PC-3 (cell line): ENCODE results near the gene COL25A1. TPM values are rescaled to one million over a fixed set of nuclear protein-coding genes. Genes with fewer than 3 reads are reported as not detected.

ENCODE experiments used
- ATAC-seq: fragments of 200-7000 bp; cut with Tn5 transposase; 2 replicates; pipeline ENCODE4 v1.9.1; 2020; ENCODE audit warnings: mild to moderate bottlenecking, moderate library complexity
- BruUV-seq: library from RNA; stranded (reverse); fragments of 400-500 nt; replicated peaks from 2 replicates; lab custom pipeline; 2021; lab: Mats Ljungman, UMichigan
- CTCF ChIA-PET: fragments of 300-600 bp; sonication (Branson Sonifier 250); formaldehyde crosslinking; loops from one replicate; lab custom pipeline; 2022; ENCODE audit warnings: antibody characterized with exemption; lab: Charles Lee
- POLR2A ChIA-PET: fragments of 300-600 bp; sonication (Branson Sonifier 250); formaldehyde crosslinking; loops from one replicate; lab custom pipeline; 2022; ENCODE audit warnings: antibody characterized with exemption; ENCODE audit not compliant: unreplicated experiment; lab: Charles Lee
- DNase-seq: peaks from one replicate; pipeline ENCODE4 v3.0.0-alpha.2; 2015
- H2AFZ ChIP-seq: fragments of 300-600 bp; sonication (generic); 2 replicates; pipeline ENCODE4 v1.6.0; 2016; ENCODE audit warnings: antibody characterized with exemption, low read length
- H3F3A ChIP-seq: fragments of 300-600 bp; sonication (generic); one replicate; pipeline ENCODE4 v1.6.0; 2017; ENCODE audit warnings: antibody characterized with exemption, low read length, control low read depth, mild to moderate bottlenecking; ENCODE audit not compliant: unreplicated experiment
- H3K27ac ChIP-seq: fragments of 300-600 bp; sonication (generic); 2 replicates; pipeline ENCODE4 v1.5.1; 2016; ENCODE audit warnings: mild to moderate bottlenecking, low read length
- H3K27me3 ChIP-seq: fragments of 300-600 bp; sonication (generic); 2 replicates; pipeline ENCODE4 v1.6.1; 2016; ENCODE audit warnings: low read length, mixed read lengths
- H3K36me3 ChIP-seq: fragments of 300-600 bp; sonication (generic); 2 replicates; pipeline ENCODE4 v1.6.1; 2016; ENCODE audit warnings: low read depth, mixed run types, low read length, mixed read lengths
- H3K4me1 ChIP-seq: fragments of 300-600 bp; sonication (generic); 2 replicates; pipeline ENCODE4 v1.5.1; 2016; ENCODE audit warnings: low read length; ENCODE audit not compliant: insufficient read depth
- H3K4me2 ChIP-seq: fragments of 300-600 bp; sonication (generic); 2 replicates; pipeline ENCODE4 v1.6.0; 2016; ENCODE audit warnings: low read length
- H3K4me3 ChIP-seq: fragments of 300-600 bp; sonication (generic); 2 replicates; pipeline ENCODE4 v1.5.1; 2016; ENCODE audit warnings: mild to moderate bottlenecking, low read length, mixed read lengths
- H3K79me2 ChIP-seq: fragments of 300-600 bp; sonication (generic); 2 replicates; pipeline ENCODE4 v1.6.1; 2017; ENCODE audit warnings: low read length, mixed read lengths
- H3K9ac ChIP-seq: fragments of 300-600 bp; sonication (generic); 2 replicates; pipeline ENCODE4 v1.6.0; 2016; ENCODE audit warnings: mild to moderate bottlenecking, low read length
- H3K9me2 ChIP-seq: fragments of 300-600 bp; sonication (generic); replicated peaks from 2 replicates; pipeline ENCODE4 v1.6.1; 2016; ENCODE audit warnings: mixed run types, low read length, mixed read lengths
- H3K9me3 ChIP-seq: fragments of 300-600 bp; sonication (generic); 2 replicates; pipeline ENCODE4 v1.6.1; 2016; ENCODE audit warnings: low read length, mixed read lengths
- H4K20me1 ChIP-seq: fragments of 300-600 bp; sonication (generic); 2 replicates; pipeline ENCODE4 v1.6.1; 2016; ENCODE audit warnings: low read length, mixed read lengths
- CTCF ChIP-seq: fragments of 300-600 bp; sonication (generic); conservative IDR thresholded peaks from 2 replicates; pipeline ENCODE4 v1.5.1; 2017; ENCODE audit warnings: antibody characterized with exemption, low read depth, mild to moderate bottlenecking, low read length
- EZH2 ChIP-seq: fragments of 300-600 bp; sonication (generic); IDR thresholded peaks from one replicate; pipeline ENCODE4 v1.6.1; 2017; ENCODE audit warnings: antibody characterized with exemption, mild to moderate bottlenecking, low read length; ENCODE audit not compliant: unreplicated experiment
- EZH2phosphoT487 ChIP-seq: fragments of 300-600 bp; sonication (generic); IDR thresholded peaks from 2 replicates; pipeline ENCODE4 v1.6.1; 2018; ENCODE audit warnings: mild to moderate bottlenecking, antibody characterized with exemption, low read length, borderline replicate concordance
- intact Hi-C: fragments of 100-400 bp; cut with micrococcal nuclease; formaldehyde crosslinking; loops from 2 replicates; pipeline ENCODE4 v1.9.0; 2023
- total RNA-seq: library from RNA; depleted of rRNA; stranded (reverse); fragments of >200 nt; gene quantifications from 2 replicates; pipeline ENCODE4 v1.2.3, GENCODE V29; 2014

COL25A1 gene
- total RNA-seq, 1 experiment from 2014 or later, result not detected

GRCh38 chr4:109313168-109314133 is 11.0 kb upstream of the COL25A1 start:
- no peaks in the 10 kb centered on the region for H4K20me1 ChIP-seq
- no peaks in the 10 kb centered on the region for H3K36me3 ChIP-seq
- H3K4me2 ChIP-seq, result no peak overlapping the region
- H3K9ac ChIP-seq, result no peak overlapping the region
- TF ChIP-seq EZH2 (no peak), CTCF (no peak), EZH2phosphoT487 (no peak)
- H3K4me1 ChIP-seq, result no peaks in the 10 kb centered on the region
- CTCF ChIA-PET, result no interaction called here
- H3K4me3 ChIP-seq, result no peak overlapping the region
- DNase-seq (no peak), ATAC-seq (no peak)
- no peaks in the 10 kb centered on the region for H3K79me2 ChIP-seq
- H3K9me2 ChIP-seq, result no peaks in the 10 kb centered on the region
- H2AFZ ChIP-seq, result no peak overlapping the region
- no TSS peak for BruUV-seq
- POLR2A ChIA-PET, result no interaction called here
- intact Hi-C loops, result no loop called here
- H3K9me3 ChIP-seq, result no peaks in the 10 kb centered on the region
- no peaks in the 10 kb centered on the region for H3F3A ChIP-seq
- peaks cover 21% of the 10 kb centered on the region; the same call in 1 of the 2 replicates for H3K27me3 ChIP-seq
- H3K27ac ChIP-seq, result no peak overlapping the region

DNA sequence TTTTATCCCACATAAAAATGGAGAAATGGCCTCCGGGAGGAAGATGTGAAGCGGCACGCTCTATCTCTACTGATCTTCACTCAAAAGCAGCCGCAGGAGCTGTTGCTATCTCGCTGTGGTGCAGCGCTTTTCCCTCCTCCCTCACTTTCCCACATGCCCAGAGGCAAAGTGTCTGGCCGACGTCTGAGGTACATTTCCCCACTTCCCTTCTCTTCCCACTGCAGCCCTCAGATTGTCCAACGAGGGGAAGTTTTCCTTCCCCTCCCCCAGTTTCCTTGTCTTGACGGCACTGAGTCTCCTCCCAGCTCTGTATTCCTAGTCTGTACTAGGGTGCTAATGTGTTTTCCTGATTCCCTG is 660 bp upstream of the COL25A1 start:
- no peaks in the 10 kb centered on the region for H3K9me3 ChIP-seq
- ChIA-PET CTCF (no interaction called here), POLR2A (no interaction called here)
- H3K79me2 ChIP-seq, result no peaks in the 10 kb centered on the region
- no peak overlapping the region for H2AFZ ChIP-seq
- H3K9me2 ChIP-seq, result no peaks in the 10 kb centered on the region
- no peak overlapping the region for H3K4me2 ChIP-seq
- no peak for TF ChIP-seq CTCF
- TF ChIP-seq EZH2phosphoT487, result no peak
- TF ChIP-seq EZH2, result no peak
- DNase-seq (no peak), ATAC-seq (no peak)
- H3K4me3 ChIP-seq, result no peak overlapping the region
- no peaks in the 10 kb centered on the region for H3K36me3 ChIP-seq
- no peaks in the 10 kb centered on the region for H3F3A ChIP-seq
- H4K20me1 ChIP-seq, result no peaks in the 10 kb centered on the region
- H3K27ac ChIP-seq, result no peak overlapping the region
- BruUV-seq, result no TSS peak
- H3K27me3 ChIP-seq, result peaks cover 44% of the 10 kb centered on the region
- no peaks in the 10 kb centered on the region for H3K4me1 ChIP-seq
- intact Hi-C loops, result no loop called here
- H3K9ac ChIP-seq, result no peak overlapping the region

DNA sequence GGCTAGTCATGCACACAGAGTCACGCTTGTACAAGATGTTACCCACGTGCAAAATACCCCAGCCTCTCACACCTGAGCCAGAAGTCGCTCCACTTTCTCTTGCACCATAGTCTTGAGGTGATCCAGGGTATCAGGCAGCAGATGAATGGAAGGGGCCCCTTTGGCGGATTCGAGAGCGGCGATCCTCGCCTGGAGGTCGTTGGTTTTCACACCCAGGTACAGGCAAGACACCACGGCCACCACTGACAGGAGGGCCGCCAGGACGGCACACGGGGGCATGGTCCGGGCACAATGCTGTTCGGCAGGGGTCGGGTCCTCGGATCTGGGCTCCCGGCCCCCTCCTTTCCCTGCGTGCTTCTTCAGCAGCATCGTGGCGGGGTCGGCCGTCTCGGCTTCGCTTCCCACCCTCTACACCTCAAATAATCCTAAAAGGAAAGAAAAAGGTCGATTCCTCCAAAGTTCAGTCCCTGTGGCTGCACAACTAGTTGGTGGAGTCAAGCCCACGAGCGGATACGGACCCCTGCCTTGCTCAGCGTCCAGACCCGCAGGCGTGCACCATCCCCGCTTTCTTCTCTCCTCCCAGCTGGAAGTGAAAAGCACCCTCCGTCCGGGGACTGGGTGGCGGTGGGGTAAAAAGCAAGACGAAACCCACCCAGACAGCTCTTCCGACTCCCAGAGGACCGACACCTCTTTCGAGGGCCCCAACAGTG is 652 bp downstream of the COL25A1 start:
- Histone ChIP-seq H3K9me2 (no peaks in the 10 kb centered on the region), H3K27ac (no peak overlapping the region), H3K79me2 (no peaks in the 10 kb centered on the region), H3K27me3 (peaks cover 44% of the 10 kb centered on the region), H3K9me3 (no peaks in the 10 kb centered on the region), H3K4me1 (no peaks in the 10 kb centered on the region), H3K4me2 (no peak overlapping the region), H4K20me1 (no peaks in the 10 kb centered on the region), H3K36me3 (no peaks in the 10 kb centered on the region), H3K4me3 (no peak overlapping the region), H2AFZ (no peak overlapping the region), H3K9ac (no peak overlapping the region), H3F3A (no peaks in the 10 kb centered on the region)
- no TSS peak for BruUV-seq
- ATAC-seq, result no peak
- DNase-seq, result no peak
- CTCF ChIA-PET, result no interaction called here
- no peak for TF ChIP-seq EZH2
- TF ChIP-seq EZH2phosphoT487, result no peak
- TF ChIP-seq CTCF, result no peak
- POLR2A ChIA-PET, result no interaction called here
- intact Hi-C loops, result no loop called here
